K562 (cell line): ENCODE results near the gene LHFPL5. TPM values are rescaled to one million over a fixed set of nuclear protein-coding genes. Genes with fewer than 3 reads are reported as not detected.

ENCODE experiments used
- ATAC-seq: fragments of 200-7000 bp; cut with Tn5 transposase; 3 replicates; pipeline ENCODE4 v1.9.1; 2020; ENCODE audit warnings: moderate library complexity
- BruUV-seq: library from RNA; stranded (reverse); fragments of 400-500 nt; replicated peaks from 2 replicates; lab custom pipeline; 2021; lab: Mats Ljungman, UMichigan
- CTCF ChIA-PET: fragments of 300-600 bp; formaldehyde crosslinking; extraction: SDS; loops from one replicate; lab custom pipeline; 2021; ENCODE audit warnings: low intra/inter-chr PET ratio; lab: Yijun Ruan, JAX
- POLR2A ChIA-PET: fragments of 300-600, 350-650 bp; sonication (Branson Sonifier 250); formaldehyde crosslinking; extraction: SDS; loops from one replicate; lab custom pipeline; 2021; ENCODE audit warnings: antibody characterized with exemption, inconsistent platforms; lab: Yijun Ruan, JAX
- DNase-seq, 4 experiments: peaks; one replicate each; pipeline versions ENCODE4 v3.0.0 to v3.0.0-alpha.2; 2011 to 2018; ENCODE audit warnings: low spot score in 3 of 4, mixed read lengths in 3 of 4; ENCODE audit errors: extremely low read depth in 1 of 4
- FAIRE-seq: peaks from 2 replicates; lab custom pipeline; 2011; peaks lifted over from hg19 to GRCh38; lab: Jason Lieb, UNC
- H2AFZ ChIP-seq: 2 replicates; pipeline ENCODE4 v1.6.0; 2011; ENCODE audit warnings: low read depth, low read length, control low read depth, inconsistent platforms
- H3K27ac ChIP-seq: fragments of 200-600 bp; 3 replicates; pipeline ENCODE4 v1.8.0; 2011; ENCODE audit warnings: low read depth, mild to moderate bottlenecking, control low read depth, inconsistent platforms, low read length, moderate library complexity, mixed read lengths; ENCODE audit errors: extremely low read depth
- H3K27me3 ChIP-seq, 2 experiments: fragments of 300-600 bp in 1 of 2; 2 replicates in 1 of 2; 3 replicates in 1 of 2; pipeline versions ENCODE4 v1.6.0 to v1.8.0; 2011; ENCODE audit warnings: inconsistent platforms in 2 of 2, low read length in 2 of 2, mild to moderate bottlenecking in 1 of 2, mixed read lengths in 1 of 2, moderate library complexity in 1 of 2; ENCODE audit not compliant: control insufficient read depth in 2 of 2, insufficient read depth in 2 of 2
- H3K36me3 ChIP-seq: fragments of 300-600 bp; 3 replicates; pipeline ENCODE4 v1.8.0; 2011; ENCODE audit warnings: mild to moderate bottlenecking, low read length, inconsistent platforms; ENCODE audit not compliant: control insufficient read depth, insufficient read depth
- H3K4me1 ChIP-seq, 2 experiments: fragments of 200-600 bp in 1 of 2; replicated peaks in 1 of 2; 2 replicates in 1 of 2; 3 replicates in 1 of 2; pipeline versions ENCODE4 v1.5.1 to v1.8.0; 2011; ENCODE audit warnings: inconsistent platforms in 2 of 2, low read length in 2 of 2, mild to moderate bottlenecking in 1 of 2, mixed read lengths in 1 of 2, moderate library complexity in 1 of 2; ENCODE audit not compliant: control insufficient read depth in 2 of 2, insufficient read depth in 2 of 2
- H3K4me2 ChIP-seq: 2 replicates; pipeline ENCODE4 v1.6.1; 2011; ENCODE audit warnings: low read length, control low read depth, inconsistent platforms, mixed read lengths; ENCODE audit not compliant: insufficient read depth
- H3K4me3 ChIP-seq: fragments of 200-600 bp; sonication (generic), shearing (Covaris generic); 2 replicates; pipeline ENCODE4 v1.5.1; 2016; ENCODE audit warnings: control low read depth, inconsistent platforms
- H3K79me2 ChIP-seq: fragments of 200-600 bp; 3 replicates; pipeline ENCODE4 v1.8.0; 2011; ENCODE audit warnings: low read length, inconsistent platforms; ENCODE audit not compliant: control insufficient read depth, insufficient read depth
- H3K9ac ChIP-seq, 2 experiments: 2 replicates each; pipeline versions ENCODE4 v1.6.0 to v1.6.1; 2011; ENCODE audit warnings: low read depth in 2 of 2, low read length in 2 of 2, control low read depth in 1 of 2, inconsistent platforms in 1 of 2, mild to moderate bottlenecking in 1 of 2, mixed read lengths in 1 of 2; ENCODE audit not compliant: insufficient read depth in 1 of 2
- H3K9me1 ChIP-seq: one replicate; pipeline ENCODE4 v1.6.0; 2011; ENCODE audit warnings: inconsistent platforms, mild to moderate bottlenecking, low read length, moderate library complexity; ENCODE audit not compliant: control insufficient read depth, insufficient read depth
- H3K9me3 ChIP-seq: replicated peaks from 2 replicates; pipeline ENCODE4 v1.5.1; 2011; ENCODE audit warnings: low read depth, low read length, inconsistent platforms; ENCODE audit not compliant: control insufficient read depth, insufficient read depth
- H4K20me1 ChIP-seq: replicated peaks from 2 replicates; pipeline ENCODE4 v1.6.1; 2011; ENCODE audit warnings: low read length, inconsistent platforms, mixed read lengths; ENCODE audit not compliant: control insufficient read depth, insufficient read depth
- ELF4 ChIP-seq: fragments of 450-650 bp; formaldehyde crosslinking; IDR thresholded peaks from 2 replicates; pipeline ENCODE4 v1.4.0; 2022; ENCODE audit warnings: missing genetic modification characterization
- GTF2B ChIP-seq: IDR thresholded peaks from 2 replicates; pipeline ENCODE4 v1.6.1; 2011; ENCODE audit not compliant: insufficient read length; ENCODE audit errors: extremely low read depth
- GTF2F1 ChIP-seq: IDR thresholded peaks from 2 replicates; pipeline ENCODE4 v1.6.1; 2011; ENCODE audit warnings: low read depth, low read length, improper control_type of control experiment
- HLTF ChIP-seq: fragments of 450-650 bp; IDR thresholded peaks from 2 replicates; pipeline ENCODE4 v1.6.1; 2016
- KAT7 ChIP-seq: sonication (generic); formaldehyde crosslinking; IDR thresholded peaks from 2 replicates; pipeline ENCODE4 v1.8.0; 2022; ENCODE audit warnings: missing genetic modification reagents, mild to moderate bottlenecking, borderline replicate concordance
- MBD1 ChIP-seq: fragments of 250-450 bp; sonication (Bioruptor Pico); IDR thresholded peaks from 2 replicates; pipeline ENCODE4 v1.8.0; 2022; ENCODE audit warnings: inconsistent platforms
- MCM3 ChIP-seq: fragments of 450-650 bp; IDR thresholded peaks from 2 replicates; pipeline ENCODE4 v1.6.1; 2016
- NR4A1 ChIP-seq, 2 experiments: fragments of 250-450 bp in 1 of 2; fragments of 450-650 bp in 1 of 2; sonication (Bioruptor Pico) in 1 of 2; IDR thresholded peaks; 2 replicates each; pipeline versions ENCODE4 v1.4.0 to v1.6.1; 2016 to 2020; ENCODE audit warnings: mild to moderate bottlenecking in 2 of 2, missing compliant biosample characterization in 1 of 2, missing genetic modification characterization in 1 of 2, moderate library complexity in 1 of 2
- RBM39 ChIP-seq: fragments of 200-400 bp; formaldehyde crosslinking; optimal IDR thresholded peaks from 2 replicates; pipeline ENCODE3; 2018; ENCODE audit warnings: low read depth, low read length
- SRSF3 ChIP-seq: fragments of 200-400 bp; formaldehyde crosslinking; IDR thresholded peaks from 2 replicates; pipeline ENCODE4 v1.6.1; 2016; ENCODE audit warnings: mild to moderate bottlenecking, low read length, moderate library complexity; ENCODE audit not compliant: insufficient read depth
- TAL1 ChIP-seq: fragments of 450-650 bp; IDR thresholded peaks from 2 replicates; pipeline ENCODE4 v1.6.1; 2016; ENCODE audit warnings: mild to moderate bottlenecking
- TFAP4 ChIP-seq: sonication (generic); formaldehyde crosslinking; IDR thresholded peaks from 2 replicates; pipeline ENCODE4 v1.8.0; 2022; ENCODE audit warnings: missing genetic modification reagents, mild to moderate bottlenecking, moderate library complexity, borderline replicate concordance
- ZBTB17 ChIP-seq: fragments of 450-650 bp; formaldehyde crosslinking; IDR thresholded peaks from 2 replicates; pipeline ENCODE4 v1.4.0; 2020; ENCODE audit warnings: mild to moderate bottlenecking
- ZBTB33 ChIP-seq: sonication (generic); formaldehyde crosslinking; IDR thresholded peaks from 2 replicates; pipeline ENCODE4 v1.8.1; 2023; ENCODE audit warnings: mild to moderate bottlenecking, missing genetic modification reagents
- ZBTB43 ChIP-seq: sonication (generic); formaldehyde crosslinking; IDR thresholded peaks from 2 replicates; pipeline ENCODE4 v1.8.0; 2023; ENCODE audit warnings: mild to moderate bottlenecking, missing genetic modification reagents
- ZBTB8A ChIP-seq: fragments of 450-650 bp; IDR thresholded peaks from 2 replicates; pipeline ENCODE4 v1.6.1; 2018; ENCODE audit warnings: mild to moderate bottlenecking, moderate library complexity; ENCODE audit not compliant: partially characterized antibody
- ZNF121 ChIP-seq: sonication (generic); formaldehyde crosslinking; conservative IDR thresholded peaks from 2 replicates; pipeline ENCODE4 v1.8.0; 2022; ENCODE audit warnings: missing genetic modification reagents
- ZNF586 ChIP-seq: fragments of 450-650 bp; formaldehyde crosslinking; conservative IDR thresholded peaks from 2 replicates; pipeline ENCODE4 v1.4.0; 2020; ENCODE audit warnings: mild to moderate bottlenecking, moderate library complexity
- WGBS: fragments of 100-300 bp; shearing (Covaris generic); methylation state at CpG from one replicate; pipeline ENCODE4 v1.1.6; 2016; ENCODE audit warnings: low coverage, mixed read lengths; ENCODE audit not compliant: insufficient coverage; ENCODE audit errors: missing lambda C conversion rate; 5-methylcytosine and 5-hydroxymethylcytosine counted together
- in situ Hi-C: fragments of 300-500 bp; cut with MboI; formaldehyde crosslinking; loops from 4 replicates; pipeline ENCODE4 v1.15.0; 2018; ENCODE audit warnings: inconsistent platforms, mixed read lengths
- intact Hi-C: fragments of 100-400 bp; cut with micrococcal nuclease; formaldehyde crosslinking; loops from 2 replicates; pipeline ENCODE4 v1.14.2; 2022
- polyA plus RNA-seq, 8 experiments: library from polyadenylated mRNA; depleted of rRNA in 4 of 8; stranded (reverse) in 5 of 8; unstranded in 3 of 8; fragments of >200 nt; fragmentation: Nextera tagmentation in 2 of 8; fragmentation: Illumina TruSeq in 1 of 8; extraction: Ambion mirVana in 2 of 8; extraction: Trizol in 1 of 8; gene quantifications; 2 replicates each; pipeline versions ENCODE4 v1.2.1 to v1.2.3, GENCODE V29; 2011 to 2014; ENCODE audit warnings: inconsistent platforms in 1 of 8, missing spikeins in 1 of 8
- total RNA-seq, 7 experiments: library from RNA; depleted of rRNA in 6 of 7; stranded (reverse); fragments of >200 nt in 6 of 7; fragmentation: Illumina TruSeq in 2 of 7; extraction: Trizol in 2 of 7; gene quantifications; 2 replicates each; pipeline versions ENCODE4 v1.2.1 to v1.2.3, GENCODE V29; 2011 to 2021; ENCODE audit warnings: low replicate concordance in 1 of 7

LHFPL5 gene
- total and polyA plus RNA-seq, 9 of the 15 experiments (the other 6 are each of a cell fraction or from before 2014, with no cell fraction given), result not detected

GRCh38 chr6:35823601-35824000 lies 18.4 kb downstream of the LHFPL5 start:
- Histone ChIP-seq H3K27me3 (peaks cover 12 to 28% of the 10 kb centered on the region in 2 experiments), H3K79me2 (no peaks in the 10 kb centered on the region), H3K27ac (no peak overlapping the region), H3K9me3 (no peaks in the 10 kb centered on the region), H4K20me1 (no peaks in the 10 kb centered on the region), H3K4me3 (no peak overlapping the region), H2AFZ (no peak overlapping the region), H3K36me3 (no peaks in the 10 kb centered on the region), H3K4me2 (no peak overlapping the region), H3K4me1 (no peaks in the 10 kb centered on the region), H3K9me1 (no peaks in the 10 kb centered on the region), H3K9ac (no peak overlapping the region)
- no peak for ATAC-seq
- no TSS peak for BruUV-seq
- in situ Hi-C loops, result no loop called here
- no peak for DNase-seq
- POLR2A ChIA-PET, result interaction anchor here (1.3 kb wide), 1 partner anchor 27 kb away, joined by 5 read pairs; the partner anchor contains the start of gene CLPS
- intact Hi-C loops, result no loop called here
- 3% methylated on average over 2 of the region's 2 CpGs for WGBS
- CTCF ChIA-PET, result no interaction called here
- FAIRE-seq, result no peak
- TF ChIP-seq TAL1, result no peak
- TF ChIP-seq ZNF121 (CRISPR knock-in tag), result no peak
- TF ChIP-seq GTF2F1, result no peak
- no peak for TF ChIP-seq HLTF
- TF ChIP-seq MCM3, result no peak
- no peak for TF ChIP-seq KAT7 (CRISPR knock-in tag)
- TF ChIP-seq RBM39, result no peak
- TF ChIP-seq TFAP4 (CRISPR knock-in tag), result no peak
- no peak for TF ChIP-seq ZBTB33 (CRISPR knock-in tag)
- no peak for TF ChIP-seq ZBTB8A
- no peak for TF ChIP-seq SRSF3
- TF ChIP-seq GTF2B, result no peak
- TF ChIP-seq ZNF586 (CRISPR knock-in tag), result no peak
- no peak for TF ChIP-seq MBD1 (CRISPR knock-in tag)
- no peak for TF ChIP-seq ZBTB43 (CRISPR knock-in tag)
- TF ChIP-seq NR4A1 (CRISPR knock-in tag; IDR thresholded peaks at IDR 0.05), result no peak
- no peak for TF ChIP-seq NR4A1 (tag; IDR thresholded peaks at IDR 0.05)
- no peak for TF ChIP-seq ZBTB17 (CRISPR knock-in tag)
- TF ChIP-seq ELF4 (CRISPR knock-in tag), result no peak
